ENCODE results near the gene TMF1. TPM values are rescaled to one million over a fixed set of nuclear protein-coding genes. Genes with fewer than 3 reads are reported as not detected.

TMF1 gene
- total and polyA plus RNA-seq, 4 donors: 7.4 to 52.8 (median 30.2) TPM

- H3K4me1 ChIP-seq (ENCODE audit: control insufficient read depth in 1 of 2, insufficient read depth in 2 of 2, low read length in 2 of 2): peaks cover 7 to 25% of the 10 kb centered on the region in 2 donors
- no peak for ATAC-seq (ENCODE audit: low FRiP score)
- H3K36me3 ChIP-seq (ENCODE audit: control insufficient read depth in 1 of 2, insufficient read depth in 2 of 2, low read length in 1 of 2): peaks cover 3 to 7% of the 10 kb centered on the region in 2 donors
Measured at GRCh38 chr3:69004138-69004537, 48.0 kb downstream of the TMF1 start.

DNA sequence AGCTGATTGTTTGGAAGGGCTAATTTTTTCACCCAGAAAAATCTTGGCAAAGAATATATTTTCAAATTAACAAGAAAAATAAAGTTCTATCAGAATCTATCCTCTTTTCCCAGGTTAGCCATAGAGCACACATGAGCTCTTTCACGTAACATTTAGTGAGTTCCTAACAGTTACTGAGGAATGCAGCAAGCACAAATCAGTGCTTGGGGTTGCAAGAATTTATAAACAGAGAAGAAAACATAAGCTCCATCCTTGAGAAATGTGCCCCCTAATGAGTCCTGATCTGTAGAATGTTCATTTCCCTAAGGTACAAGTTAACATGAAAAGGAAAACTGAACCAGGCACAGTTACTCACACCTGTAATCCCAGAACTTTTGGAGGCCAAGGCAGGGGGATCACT is 52.5 kb downstream of the TMF1 start:
- peaks cover 15 to 17% of the 10 kb centered on the region in 2 donors for H3K36me3 ChIP-seq (ENCODE audit: control insufficient read depth in 1 of 2, insufficient read depth in 2 of 2, low read length in 1 of 2)
- peaks cover 4 to 7% of the 10 kb centered on the region in 2 donors for H3K4me1 ChIP-seq (ENCODE audit: control insufficient read depth in 1 of 2, insufficient read depth in 2 of 2, low read length in 2 of 2)
- no peak for ATAC-seq (ENCODE audit: low FRiP score)
- no peaks in the 10 kb centered on the region for H3K27me3 ChIP-seq (ENCODE audit: control insufficient read depth in 1 of 2, insufficient read depth in 2 of 2, low read length in 1 of 2)
- intact Hi-C loops (cut with DNase I): no loop called here
- H3K27ac ChIP-seq (ENCODE audit: low read depth in 1 of 2, low read length in 2 of 2): peak overlapping the region; percentile 58 to 76
- DNase-seq: no peak
- no peaks in the 10 kb centered on the region for H3K9me3 ChIP-seq (ENCODE audit: control insufficient read depth, low read length)
- 5 to 6% methylated on average over 1 of the region's 1 CpG for WGBS, 2 donors
- H3K4me3 ChIP-seq (ENCODE audit: low read length in 2 of 2): no peak overlapping the region

More at GRCh38 chr3:69004138-69004537, 48.0 kb downstream of the TMF1 start:
- Histone ChIP-seq H3K27ac (ENCODE audit: low read depth in 1 of 2, low read length in 2 of 2) (no peak overlapping the region), H3K9me3 (ENCODE audit: control insufficient read depth, low read length) (no peaks in the 10 kb centered on the region), H3K4me3 (ENCODE audit: low read length in 2 of 2) (no peak overlapping the region), H3K27me3 (ENCODE audit: control insufficient read depth in 1 of 2, insufficient read depth in 2 of 2, low read length in 1 of 2) (no peaks in the 10 kb centered on the region)
- DNase-seq: no peak
- WGBS, 2 donors: 54 to 55% methylated on average over 9 of the region's 9 CpGs
- intact Hi-C loops (cut with DNase I): no loop called here

DNA sequence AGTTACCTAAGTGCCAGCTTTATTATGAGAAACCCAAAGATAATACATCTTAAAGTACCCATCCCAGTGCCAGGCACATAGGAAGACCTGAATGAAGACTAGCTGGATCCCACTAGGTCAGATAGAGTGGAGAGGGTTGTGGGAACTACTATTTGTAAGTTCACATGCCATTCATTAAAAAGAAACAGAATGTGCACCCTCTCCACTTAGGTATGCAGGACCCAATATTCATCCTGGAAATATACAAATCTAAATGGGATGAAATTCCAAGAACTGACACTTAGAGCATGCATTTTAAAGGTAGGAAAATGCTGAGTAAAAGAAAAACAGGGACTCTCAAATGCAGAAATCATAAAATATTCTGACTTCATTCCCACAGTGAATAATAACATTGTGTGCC is 53.0 kb downstream of the TMF1 start:
- H3K36me3 ChIP-seq (ENCODE audit: control insufficient read depth in 1 of 2, insufficient read depth in 2 of 2, low read length in 1 of 2): peaks cover 16 to 19% of the 10 kb centered on the region in 2 donors

DNA sequence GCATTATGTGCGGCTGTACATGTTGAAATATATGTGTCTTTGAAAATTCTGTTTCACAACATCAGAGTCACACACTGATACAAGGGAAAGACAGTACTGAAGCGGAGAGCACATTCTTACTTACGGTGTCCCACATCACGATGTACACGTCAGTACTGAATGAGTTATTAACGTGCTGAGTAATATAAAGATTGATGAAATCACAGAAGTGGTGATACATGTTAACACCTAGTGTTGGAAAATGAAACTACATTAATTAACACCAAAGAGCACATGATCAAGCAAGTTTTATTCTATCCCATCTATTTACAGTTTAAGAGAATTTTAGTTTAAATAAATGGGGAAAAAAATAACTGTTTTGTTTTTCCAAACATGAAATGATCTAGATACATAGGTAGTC is 54.2 kb downstream of the TMF1 start:
- Histone ChIP-seq H3K4me1 (ENCODE audit: control insufficient read depth in 1 of 2, insufficient read depth in 2 of 2, low read length in 2 of 2) (peaks cover 4 to 5% of the 10 kb centered on the region in 2 donors), H3K4me3 (ENCODE audit: low read length in 2 of 2) (no peak overlapping the region), H3K27me3 (ENCODE audit: control insufficient read depth in 1 of 2, insufficient read depth in 2 of 2, low read length in 1 of 2) (no peaks in the 10 kb centered on the region), H3K36me3 (ENCODE audit: control insufficient read depth in 1 of 2, insufficient read depth in 2 of 2, low read length in 1 of 2) (peaks cover 16 to 20% of the 10 kb centered on the region in 2 donors), H3K9me3 (ENCODE audit: control insufficient read depth, low read length) (no peaks in the 10 kb centered on the region), H3K27ac (ENCODE audit: low read depth in 1 of 2, low read length in 2 of 2) (peak overlapping the region in 1 of 2 donors; percentile 57)
- ATAC-seq (ENCODE audit: low FRiP score): no peak
- 79 to 80% methylated on average over 6 of the region's 6 CpGs for WGBS, 2 donors
- intact Hi-C loops (cut with DNase I): no loop called here
- DNase-seq: no peak

More for the DNA sequence above, 53.0 kb downstream of the TMF1 start:
- intact Hi-C loops (cut with DNase I): no loop called here
- H3K27me3 ChIP-seq (ENCODE audit: control insufficient read depth in 1 of 2, insufficient read depth in 2 of 2, low read length in 1 of 2): no peaks in the 10 kb centered on the region
- no peak for DNase-seq
- no peak for ATAC-seq (ENCODE audit: low FRiP score)
- H3K4me3 ChIP-seq (ENCODE audit: low read length in 2 of 2): no peak overlapping the region
- H3K9me3 ChIP-seq (ENCODE audit: control insufficient read depth, low read length): no peaks in the 10 kb centered on the region
- H3K4me1 ChIP-seq (ENCODE audit: control insufficient read depth in 1 of 2, insufficient read depth in 2 of 2, low read length in 2 of 2): peaks cover 4 to 5% of the 10 kb centered on the region in 2 donors
- peak overlapping the region in 1 of 2 donors; percentile 76 for H3K27ac ChIP-seq (ENCODE audit: low read depth in 1 of 2, low read length in 2 of 2)

DNA sequence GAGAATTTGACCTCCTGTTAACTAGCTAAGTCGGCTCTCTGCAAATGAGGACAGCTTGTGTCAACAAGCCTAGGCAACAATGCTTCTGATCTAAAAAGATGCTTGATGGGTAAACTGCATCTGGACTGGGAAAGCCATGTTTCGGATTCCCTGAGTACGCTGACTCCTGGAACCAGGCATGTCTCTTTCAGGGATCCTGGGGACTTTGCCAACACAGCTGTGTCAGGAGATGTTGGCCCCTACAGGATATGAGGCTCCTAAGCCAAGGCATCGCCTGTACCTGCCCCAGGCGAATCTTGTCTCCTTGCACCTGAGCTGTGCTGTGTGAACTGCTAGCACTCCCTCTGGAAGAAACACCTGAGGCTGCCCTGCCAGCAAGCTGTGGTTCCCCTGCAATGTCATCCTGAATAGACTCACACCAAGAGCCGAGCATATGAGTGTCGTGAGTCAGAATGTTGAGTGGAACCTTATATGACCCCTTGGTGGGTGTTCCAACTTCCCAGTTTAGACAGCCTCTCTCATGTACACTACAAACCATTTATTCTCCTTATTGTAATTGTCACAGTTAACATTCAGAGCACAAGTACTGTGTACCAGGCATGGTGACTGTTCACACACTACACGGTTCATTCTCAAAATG is 55.7 kb downstream of the TMF1 start:
- peaks cover 15 to 20% of the 10 kb centered on the region in 2 donors for H3K36me3 ChIP-seq (ENCODE audit: control insufficient read depth in 1 of 2, insufficient read depth in 2 of 2, low read length in 1 of 2)
- H3K4me1 ChIP-seq (ENCODE audit: control insufficient read depth in 1 of 2, insufficient read depth in 2 of 2, low read length in 2 of 2): peaks cover 4 to 5% of the 10 kb centered on the region in 2 donors
- no peaks in the 10 kb centered on the region for H3K27me3 ChIP-seq (ENCODE audit: control insufficient read depth in 1 of 2, insufficient read depth in 2 of 2, low read length in 1 of 2)
- DNase-seq: no peak
- WGBS, 2 donors: 34 to 37% methylated on average over 8 of the region's 8 CpGs
- ATAC-seq (ENCODE audit: low FRiP score): no peak
- no peak overlapping the region for H3K4me3 ChIP-seq (ENCODE audit: low read length in 2 of 2)
- H3K27ac ChIP-seq (ENCODE audit: low read depth in 1 of 2, low read length in 2 of 2): peak overlapping the region in 1 of 2 donors; percentile 41
- intact Hi-C loops (cut with DNase I): no loop called here
- H3K9me3 ChIP-seq (ENCODE audit: control insufficient read depth, low read length): no peaks in the 10 kb centered on the region

GRCh38 chr3:68988740-68989139 is 63.4 kb downstream of the TMF1 start:
- Histone ChIP-seq H3K36me3 (ENCODE audit: control insufficient read depth in 1 of 2, insufficient read depth in 2 of 2, low read length in 1 of 2) (peaks cover 15 to 17% of the 10 kb centered on the region in 2 donors), H3K9me3 (ENCODE audit: control insufficient read depth, low read length) (no peaks in the 10 kb centered on the region), H3K4me1 (ENCODE audit: control insufficient read depth in 1 of 2, insufficient read depth in 2 of 2, low read length in 2 of 2) (no peaks in the 10 kb centered on the region), H3K27ac (ENCODE audit: low read depth in 1 of 2, low read length in 2 of 2) (no peak overlapping the region), H3K27me3 (ENCODE audit: control insufficient read depth in 1 of 2, insufficient read depth in 2 of 2, low read length in 1 of 2) (no peaks in the 10 kb centered on the region), H3K4me3 (ENCODE audit: low read length in 2 of 2) (no peak overlapping the region)
- ATAC-seq (ENCODE audit: low FRiP score): no peak
- intact Hi-C loops (cut with DNase I): no loop called here
- no peak for DNase-seq
- WGBS, 2 donors: 26 to 32% methylated on average over 4 of the region's 4 CpGs

GRCh38 chr3:68987322-68987721 is 64.8 kb downstream of the TMF1 start:
- ATAC-seq (ENCODE audit: low FRiP score): no peak
- DNase-seq: no peak
- Histone ChIP-seq H3K4me3 (ENCODE audit: low read length in 2 of 2) (no peak overlapping the region), H3K4me1 (ENCODE audit: control insufficient read depth in 1 of 2, insufficient read depth in 2 of 2, low read length in 2 of 2) (no peaks in the 10 kb centered on the region), H3K27ac (ENCODE audit: low read depth in 1 of 2, low read length in 2 of 2) (no peak overlapping the region), H3K36me3 (ENCODE audit: control insufficient read depth in 1 of 2, insufficient read depth in 2 of 2, low read length in 1 of 2) (peaks cover 19 to 20% of the 10 kb centered on the region in 2 donors), H3K27me3 (ENCODE audit: control insufficient read depth in 1 of 2, insufficient read depth in 2 of 2, low read length in 1 of 2) (no peaks in the 10 kb centered on the region), H3K9me3 (ENCODE audit: control insufficient read depth, low read length) (no peaks in the 10 kb centered on the region)
- intact Hi-C loops (cut with DNase I): no loop called here
- 71 to 77% methylated on average over 6 of the region's 6 CpGs for WGBS, 2 donors

GRCh38 chr3:68986496-68987208 is 65.5 kb downstream of the TMF1 start:
- WGBS, 2 donors: 89 to 92% methylated on average over 6 of the region's 6 CpGs
- Histone ChIP-seq H3K4me3 (ENCODE audit: low read length in 2 of 2) (no peak overlapping the region), H3K27me3 (ENCODE audit: control insufficient read depth in 1 of 2, insufficient read depth in 2 of 2, low read length in 1 of 2) (no peaks in the 10 kb centered on the region), H3K27ac (ENCODE audit: low read depth in 1 of 2, low read length in 2 of 2) (no peak overlapping the region), H3K4me1 (ENCODE audit: control insufficient read depth in 1 of 2, insufficient read depth in 2 of 2, low read length in 2 of 2) (no peaks in the 10 kb centered on the region), H3K9me3 (ENCODE audit: control insufficient read depth, low read length) (no peaks in the 10 kb centered on the region), H3K36me3 (ENCODE audit: control insufficient read depth in 1 of 2, insufficient read depth in 2 of 2, low read length in 1 of 2) (peaks cover 19 to 20% of the 10 kb centered on the region in 2 donors)
- DNase-seq: no peak
- intact Hi-C loops (cut with DNase I): no loop called here
- no peak for ATAC-seq (ENCODE audit: low FRiP score)
